AG09319 (cell line): ENCODE data around the gene GRIN1.

Experiments
- DNase-seq: peaks from one replicate; pipeline ENCODE4 v3.0.0-alpha.2; 2010; ENCODE audit warnings: low read depth; ENCODE audit errors: extremely low read depth
- TF ChIP-seq, protein P1 (sequence below): IDR thresholded peaks from 2 replicates; pipeline ENCODE4 v1.5.1; 2011; ENCODE audit warnings: low read depth, mild to moderate bottlenecking, inconsistent platforms, low read length, moderate library complexity

Gene GRIN1

GRCh38 chr9:137138722-137139467 lies at the start of gene GRIN1:
Gene GRIN1 (plus strand): TSS chr9:137139154. CDS start chr9:137139487, 333 bp downstream.
- no peak for DNase-seq
- TF ChIP-seq, protein P1, sequence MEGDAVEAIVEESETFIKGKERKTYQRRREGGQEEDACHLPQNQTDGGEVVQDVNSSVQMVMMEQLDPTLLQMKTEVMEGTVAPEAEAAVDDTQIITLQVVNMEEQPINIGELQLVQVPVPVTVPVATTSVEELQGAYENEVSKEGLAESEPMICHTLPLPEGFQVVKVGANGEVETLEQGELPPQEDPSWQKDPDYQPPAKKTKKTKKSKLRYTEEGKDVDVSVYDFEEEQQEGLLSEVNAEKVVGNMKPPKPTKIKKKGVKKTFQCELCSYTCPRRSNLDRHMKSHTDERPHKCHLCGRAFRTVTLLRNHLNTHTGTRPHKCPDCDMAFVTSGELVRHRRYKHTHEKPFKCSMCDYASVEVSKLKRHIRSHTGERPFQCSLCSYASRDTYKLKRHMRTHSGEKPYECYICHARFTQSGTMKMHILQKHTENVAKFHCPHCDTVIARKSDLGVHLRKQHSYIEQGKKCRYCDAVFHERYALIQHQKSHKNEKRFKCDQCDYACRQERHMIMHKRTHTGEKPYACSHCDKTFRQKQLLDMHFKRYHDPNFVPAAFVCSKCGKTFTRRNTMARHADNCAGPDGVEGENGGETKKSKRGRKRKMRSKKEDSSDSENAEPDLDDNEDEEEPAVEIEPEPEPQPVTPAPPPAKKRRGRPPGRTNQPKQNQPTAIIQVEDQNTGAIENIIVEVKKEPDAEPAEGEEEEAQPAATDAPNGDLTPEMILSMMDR: no peak

GRCh38 chr9:137089232-137089947 lies 49.6 kb upstream of the GRIN1 start:
- no peak for DNase-seq
- TF ChIP-seq, protein P1: no peak

GRCh38 chr9:137095664-137096517 lies 43.1 kb upstream of the GRIN1 start:
- TF ChIP-seq, protein P1: peak; percentile 16
- no peak for DNase-seq

DNA sequence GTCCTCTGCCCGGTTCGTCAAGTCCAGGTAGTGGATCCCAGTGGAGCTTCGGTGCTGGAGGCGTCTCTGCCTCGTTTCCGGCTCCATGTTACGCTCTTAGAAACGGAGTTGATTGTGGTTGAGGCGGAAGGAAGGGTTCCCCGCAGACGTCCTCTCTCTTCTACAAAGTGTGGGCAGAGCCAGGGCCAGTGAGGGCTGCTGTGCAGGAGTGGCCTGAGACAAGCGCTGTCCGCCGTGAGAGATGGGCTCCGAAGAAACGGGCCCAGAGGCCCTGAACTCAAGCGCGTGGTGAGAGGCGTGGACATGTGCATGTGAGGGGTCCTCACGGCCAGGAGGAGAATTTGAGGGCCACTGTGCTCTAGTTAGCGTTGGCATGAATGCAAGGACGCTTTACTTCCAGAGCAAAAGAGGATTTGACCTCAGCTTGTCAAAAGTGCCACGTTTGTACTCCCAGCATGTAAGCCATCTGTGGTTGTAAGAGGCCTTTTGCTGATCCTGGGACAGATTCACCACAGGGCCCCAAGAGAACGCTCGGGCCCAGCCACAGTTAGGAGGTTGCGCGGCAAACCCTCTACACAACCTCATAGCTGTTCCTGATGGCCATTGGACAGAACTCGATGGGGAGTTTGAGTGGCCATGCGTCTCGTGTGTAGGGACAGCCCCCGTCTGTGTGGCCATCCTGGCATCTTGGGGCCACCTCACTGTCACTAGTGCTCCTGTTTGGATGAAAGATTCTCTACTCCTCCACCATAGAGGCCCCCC lies 42.0 kb upstream of the GRIN1 start:
- no peak for DNase-seq
- TF ChIP-seq, protein P1: no peak

- no peak for DNase-seq
- TF ChIP-seq, protein P1: no peak
Observed at GRCh38 chr9:137097761-137098462, 41.0 kb upstream of the GRIN1 start.

GRCh38 chr9:137099231-137099630 lies 39.7 kb upstream of the GRIN1 start:
- TF ChIP-seq, protein P1: no peak
- no peak for DNase-seq
